PC-9 (cell line): ENCODE results near the gene CFAP20DC.

Source experiments
- CTCF ChIP-seq: fragments of 200-600 bp; sonication (generic); conservative IDR thresholded peaks from 2 replicates; pipeline ENCODE4 v1.6.1; 2017; ENCODE audit warnings: mixed run types, antibody characterized with exemption, mild to moderate bottlenecking, moderate library complexity
- EZH2 ChIP-seq: fragments of 200-600 bp; sonication (generic); IDR thresholded peaks from 2 replicates; pipeline ENCODE4 v1.8.0; 2017; ENCODE audit warnings: antibody characterized with exemption, low read depth

DNA sequence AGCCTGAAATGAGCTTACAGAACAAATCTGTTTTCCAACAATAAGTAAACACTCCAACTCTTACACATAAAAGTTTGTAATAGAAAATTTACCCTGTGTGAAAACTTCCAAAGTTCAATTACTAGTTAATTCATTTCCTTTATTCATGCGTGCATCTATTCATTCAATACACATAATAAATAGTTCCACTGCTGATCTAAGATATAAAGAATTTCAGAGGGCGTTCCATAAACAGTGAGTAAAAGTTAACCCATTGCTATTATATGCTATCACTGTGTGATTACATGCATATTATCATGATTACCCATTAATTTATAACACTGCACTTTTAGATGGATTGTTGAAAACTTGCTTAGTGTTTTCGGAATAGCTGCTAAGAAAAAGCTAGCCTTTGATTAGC lies 36.2 kb upstream of the CFAP20DC start:
- TF ChIP-seq CTCF (no peak), EZH2 (no peak)
